ENCODE data around the gene ACP2.

ACP2 gene

DNA sequence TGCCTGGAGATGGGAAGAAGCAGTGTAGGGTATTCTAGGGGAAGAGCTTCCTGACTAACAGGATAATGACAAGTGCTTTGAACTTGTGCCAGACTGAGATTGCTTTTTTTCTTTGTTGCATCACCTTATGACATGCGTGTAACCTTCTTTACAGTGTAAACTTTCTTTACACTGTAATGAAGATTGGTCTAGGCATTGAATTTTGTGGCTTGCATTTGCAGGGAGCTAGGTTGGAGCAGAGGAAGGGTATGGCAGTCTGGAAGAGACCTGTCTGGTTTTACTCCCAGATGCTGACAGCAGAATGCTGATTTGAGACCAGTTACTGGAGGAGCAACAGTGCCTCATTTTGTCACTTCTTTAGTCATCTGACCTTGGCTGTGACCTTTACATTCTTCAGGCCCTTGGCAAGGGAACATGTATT is 28.2 kb downstream of the ACP2 start:
- Histone ChIP-seq H2BK120ac (ENCODE audit: low read depth, low read length) (no peak overlapping the region), H3K4me2 (ENCODE audit: low read length, poor library complexity, severe bottlenecking) (peak overlapping the region; percentile 45), H3K4ac (ENCODE audit: low read depth in 1 of 2, low read length in 2 of 2) (no peak overlapping the region), H3K4me1 (ENCODE audit: control insufficient read depth, insufficient read depth, low read depth, low read length) (peaks cover 21% of the 10 kb centered on the region), H2BK5ac (ENCODE audit: low read depth, low read length, poor library complexity, severe bottlenecking) (no peak overlapping the region), H3K23ac (ENCODE audit: low read length in 2 of 2) (no peak overlapping the region), H3K14ac (ENCODE audit: low read length in 2 of 2) (peak overlapping the region in 1 of 2 experiments; percentile 20), H3K9me3 (ENCODE audit: control insufficient read depth, low read length) (no peaks in the 10 kb centered on the region), H2BK15ac (ENCODE audit: low read depth, poor library complexity, severe bottlenecking) (no peak overlapping the region), H3K4me3 (ENCODE audit: insufficient read depth in 1 of 2, low read depth in 1 of 2, low read length in 2 of 2) (no peak overlapping the region), H2AK5ac (ENCODE audit: low read length, severe bottlenecking) (peak overlapping the region; percentile 91), H4K91ac (ENCODE audit: low read length) (no peak overlapping the region), H3K79me1 (replicated peaks; ENCODE audit: low read length, poor library complexity, severe bottlenecking) (peaks cover 8% of the 10 kb centered on the region), H3K9ac (ENCODE audit: low read length) (peak overlapping the region; percentile 38), H3K27me3 (ENCODE audit: control insufficient read depth in 1 of 2, insufficient read depth in 1 of 2, low read length in 2 of 2) (no peaks in the 10 kb centered on the region), H3K36me3 (ENCODE audit: control insufficient read depth in 1 of 2, insufficient read depth in 2 of 2, low read depth in 1 of 2, low read length in 2 of 2) (peaks cover 21 to 68% of the 10 kb centered on the region in 2 experiments), H2BK12ac (ENCODE audit: low read length in 2 of 2) (no peak overlapping the region), H3K27ac (ENCODE audit: low read length, poor library complexity, severe bottlenecking) (peak overlapping the region; percentile 78), H4K8ac (ENCODE audit: low read length) (no peak overlapping the region), H3K18ac (ENCODE audit: low read depth in 1 of 2, low read length in 2 of 2) (no peak overlapping the region), H2AFZ (ENCODE audit: low read depth, low read length) (no peak overlapping the region)
- WGBS: no CpG with 5 or more reads among the region's 1 CpG
- peak; percentile 93 for DNase-seq

DNA sequence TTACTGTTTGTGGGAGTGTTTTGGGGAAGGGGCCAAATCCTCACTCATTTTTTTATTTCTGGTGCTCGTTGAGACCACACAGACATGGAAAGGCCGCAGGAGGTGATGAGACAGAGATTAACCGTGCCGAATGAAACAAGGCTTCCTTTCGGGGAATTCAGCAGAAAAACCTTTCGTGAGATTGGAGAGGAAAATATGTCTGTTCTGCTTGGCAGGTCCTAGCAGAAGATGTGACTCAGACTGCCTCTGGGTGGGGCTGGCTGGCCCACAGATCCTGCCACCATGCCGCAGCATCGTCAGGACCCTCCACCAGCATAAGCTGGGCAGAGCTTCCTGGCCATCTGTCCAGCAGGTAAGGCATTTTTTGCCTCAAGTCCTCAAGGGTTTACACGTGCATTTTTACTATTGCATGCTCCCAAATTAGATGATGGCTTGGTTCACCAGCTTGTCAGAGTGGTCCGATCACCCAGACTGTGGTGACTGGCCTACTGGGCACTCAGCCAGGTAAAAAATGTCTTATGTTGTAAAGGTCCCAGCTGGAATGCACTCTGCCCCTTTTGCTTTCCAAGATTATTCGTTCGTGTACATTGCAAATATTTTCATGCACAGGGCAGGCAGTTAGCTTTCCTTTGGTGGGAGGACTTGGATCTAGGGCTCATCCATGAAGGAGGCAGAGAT is 32.4 kb downstream of the ACP2 start:
- H3K4me1 ChIP-seq (ENCODE audit: control insufficient read depth, insufficient read depth, low read depth, low read length): peaks cover 21% of the 10 kb centered on the region
- no peak overlapping the region for H2BK5ac ChIP-seq (ENCODE audit: low read depth, low read length, poor library complexity, severe bottlenecking)
- H2AFZ ChIP-seq (ENCODE audit: low read depth, low read length): no peak overlapping the region
- peak overlapping the region; percentile 73 for H3K4me2 ChIP-seq (ENCODE audit: low read length, poor library complexity, severe bottlenecking)
- peak overlapping the region; percentile 15 to 81 for H3K4ac ChIP-seq (ENCODE audit: low read depth in 1 of 2, low read length in 2 of 2)
- H3K9me3 ChIP-seq (ENCODE audit: control insufficient read depth, low read length): no peaks in the 10 kb centered on the region
- peak overlapping the region; percentile 24 for H2BK120ac ChIP-seq (ENCODE audit: low read depth, low read length)
- 3% methylated on average over 12 of the region's 12 CpGs for WGBS
- no peak overlapping the region for H2BK12ac ChIP-seq (ENCODE audit: low read length in 2 of 2)
- peak; percentile 93 for DNase-seq
- H3K27ac ChIP-seq (ENCODE audit: low read length, poor library complexity, severe bottlenecking): peak overlapping the region; percentile 91
- H3K14ac ChIP-seq (ENCODE audit: low read length in 2 of 2): no peak overlapping the region
- H3K9ac ChIP-seq (ENCODE audit: low read length): peak overlapping the region; percentile 97
- no peak overlapping the region for H2AK5ac ChIP-seq (ENCODE audit: low read length, severe bottlenecking)
- peaks cover 9 to 36% of the 10 kb centered on the region in 2 experiments for H3K36me3 ChIP-seq (ENCODE audit: control insufficient read depth in 1 of 2, insufficient read depth in 2 of 2, low read depth in 1 of 2, low read length in 2 of 2)
- no peak overlapping the region for H3K23ac ChIP-seq (ENCODE audit: low read length in 2 of 2)
- H3K27me3 ChIP-seq (ENCODE audit: control insufficient read depth in 1 of 2, insufficient read depth in 1 of 2, low read length in 2 of 2): no peaks in the 10 kb centered on the region
- H2BK15ac ChIP-seq (ENCODE audit: low read depth, poor library complexity, severe bottlenecking): no peak overlapping the region
- H3K79me1 ChIP-seq (replicated peaks; ENCODE audit: low read length, poor library complexity, severe bottlenecking): peaks cover 5% of the 10 kb centered on the region
- H3K18ac ChIP-seq (ENCODE audit: low read depth in 1 of 2, low read length in 2 of 2): peak overlapping the region; percentile 6 to 51
- no peak overlapping the region for H4K91ac ChIP-seq (ENCODE audit: low read length)
- H4K8ac ChIP-seq (ENCODE audit: low read length): peak overlapping the region; percentile 19
- H3K4me3 ChIP-seq (ENCODE audit: insufficient read depth in 1 of 2, low read depth in 1 of 2, low read length in 2 of 2): peak overlapping the region; percentile 36 to 90

DNA sequence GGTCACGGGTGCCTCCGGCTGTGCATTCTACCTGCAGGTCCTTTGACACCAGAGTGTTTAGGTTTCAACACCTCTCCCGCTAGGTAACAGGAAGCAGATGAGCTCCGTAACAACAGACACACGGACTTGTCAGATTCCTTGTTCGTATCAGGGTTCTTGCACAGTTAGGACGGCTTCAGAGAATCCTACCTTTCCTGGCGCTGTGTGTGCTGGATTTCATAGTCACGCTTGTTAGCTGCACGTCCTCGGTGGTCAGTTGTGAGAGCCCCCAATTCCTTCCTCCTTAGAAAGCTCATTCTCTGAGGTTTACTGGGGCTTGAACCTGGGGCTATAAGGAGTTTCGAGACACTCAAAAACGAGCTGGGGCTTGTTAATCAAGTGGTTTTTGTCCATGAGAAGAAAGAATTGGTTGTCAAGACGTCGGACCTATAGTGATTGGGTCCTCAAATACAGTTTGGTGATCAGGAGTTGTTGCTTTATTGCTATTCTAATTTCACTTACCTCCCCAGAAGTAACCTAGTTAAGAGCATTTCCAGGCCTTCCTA is 33.2 kb downstream of the ACP2 start:
- Histone ChIP-seq H2BK5ac (ENCODE audit: low read depth, low read length, poor library complexity, severe bottlenecking) (peak overlapping the region; percentile 71), H3K4me2 (ENCODE audit: low read length, poor library complexity, severe bottlenecking) (peak overlapping the region; percentile 73), H3K9ac (ENCODE audit: low read length) (peak overlapping the region; percentile 97), H3K4me1 (ENCODE audit: control insufficient read depth, insufficient read depth, low read depth, low read length) (peaks cover 21% of the 10 kb centered on the region), H2BK15ac (ENCODE audit: low read depth, poor library complexity, severe bottlenecking) (no peak overlapping the region), H3K79me1 (replicated peaks; ENCODE audit: low read length, poor library complexity, severe bottlenecking) (peaks cover 5% of the 10 kb centered on the region), H2AK5ac (ENCODE audit: low read length, severe bottlenecking) (peak overlapping the region; percentile 42), H2BK120ac (ENCODE audit: low read depth, low read length) (peak overlapping the region; percentile 24), H3K4me3 (ENCODE audit: insufficient read depth in 1 of 2, low read depth in 1 of 2, low read length in 2 of 2) (peak overlapping the region; percentile 51 to 90), H3K18ac (ENCODE audit: low read depth in 1 of 2, low read length in 2 of 2) (peak overlapping the region; percentile 49 to 97), H3K27ac (ENCODE audit: low read length, poor library complexity, severe bottlenecking) (peak overlapping the region; percentile 91), H3K36me3 (ENCODE audit: control insufficient read depth in 1 of 2, insufficient read depth in 2 of 2, low read depth in 1 of 2, low read length in 2 of 2) (peaks cover 9 to 34% of the 10 kb centered on the region in 2 experiments), H3K14ac (ENCODE audit: low read length in 2 of 2) (peak overlapping the region in 1 of 2 experiments; percentile 96), H2AFZ (ENCODE audit: low read depth, low read length) (no peak overlapping the region), H3K4ac (ENCODE audit: low read depth in 1 of 2, low read length in 2 of 2) (peak overlapping the region; percentile 31 to 95), H3K9me3 (ENCODE audit: control insufficient read depth, low read length) (no peaks in the 10 kb centered on the region), H3K27me3 (ENCODE audit: control insufficient read depth in 1 of 2, insufficient read depth in 1 of 2, low read length in 2 of 2) (no peaks in the 10 kb centered on the region), H4K91ac (ENCODE audit: low read length) (peak overlapping the region; percentile 53), H2BK12ac (ENCODE audit: low read length in 2 of 2) (peak overlapping the region in 1 of 2 experiments; percentile 84), H4K8ac (ENCODE audit: low read length) (peak overlapping the region; percentile 9), H3K23ac (ENCODE audit: low read length in 2 of 2) (peak overlapping the region in 1 of 2 experiments; percentile 85)
- 7% methylated on average over 14 of the region's 15 CpGs for WGBS
- DNase-seq: no peak

DNA sequence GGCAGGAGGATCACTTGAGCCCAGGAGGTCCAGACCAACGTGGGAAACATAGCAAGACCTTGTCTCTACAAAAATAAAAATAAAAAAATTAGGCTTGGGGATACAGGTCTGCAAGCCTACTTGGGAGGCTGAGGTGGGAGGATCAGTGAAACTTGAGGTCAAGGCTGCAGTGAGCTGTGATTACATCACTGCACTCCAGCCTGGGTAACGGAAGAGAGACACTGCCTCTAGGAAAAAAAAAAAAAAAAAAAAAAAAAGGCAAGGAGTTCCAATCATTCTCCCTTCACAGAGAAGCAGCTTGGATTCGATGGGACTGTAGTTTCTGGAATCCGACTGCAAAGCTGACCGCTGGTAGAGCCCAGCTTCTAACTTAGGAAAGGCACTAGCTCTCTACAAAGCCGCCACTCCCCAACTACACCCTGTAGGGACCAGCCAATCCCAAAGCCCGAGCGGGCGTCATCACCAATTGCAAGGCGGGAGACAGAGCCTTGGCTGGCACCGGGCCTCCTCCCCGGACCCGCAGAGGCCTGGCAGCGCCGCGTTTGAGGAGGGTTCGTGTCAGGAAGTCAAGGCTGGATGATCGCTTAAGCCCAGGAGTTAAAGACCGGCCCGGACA is 34.6 kb downstream of the ACP2 start:
- no peaks in the 10 kb centered on the region for H3K9me3 ChIP-seq (ENCODE audit: control insufficient read depth, low read length)
- 37% methylated on average over 19 of the region's 20 CpGs for WGBS
- peak overlapping the region; percentile 80 to 85 for H2BK12ac ChIP-seq (ENCODE audit: low read length in 2 of 2)

More for the DNA sequence above, 34.6 kb downstream of the ACP2 start:
- H2AK5ac ChIP-seq (ENCODE audit: low read length, severe bottlenecking): no peak overlapping the region
- peak; percentile 83 for DNase-seq
- peaks cover 0 to 22% of the 10 kb centered on the region in 2 experiments for H3K36me3 ChIP-seq (ENCODE audit: control insufficient read depth in 1 of 2, insufficient read depth in 2 of 2, low read depth in 1 of 2, low read length in 2 of 2)
- peak overlapping the region; percentile 96 for H4K8ac ChIP-seq (ENCODE audit: low read length)
- H3K23ac ChIP-seq (ENCODE audit: low read length in 2 of 2): no peak overlapping the region
- peak overlapping the region; percentile 93 for H4K91ac ChIP-seq (ENCODE audit: low read length)
- H2AFZ ChIP-seq (ENCODE audit: low read depth, low read length): peak overlapping the region; percentile 76
- H3K4ac ChIP-seq (ENCODE audit: low read depth in 1 of 2, low read length in 2 of 2): no peak overlapping the region
- peak overlapping the region; percentile 45 for H2BK120ac ChIP-seq (ENCODE audit: low read depth, low read length)
- no peak overlapping the region for H2BK5ac ChIP-seq (ENCODE audit: low read depth, low read length, poor library complexity, severe bottlenecking)
- H2BK15ac ChIP-seq (ENCODE audit: low read depth, poor library complexity, severe bottlenecking): peak overlapping the region; percentile 97
- H3K4me1 ChIP-seq (ENCODE audit: control insufficient read depth, insufficient read depth, low read depth, low read length): peaks cover 12% of the 10 kb centered on the region
- peak overlapping the region; percentile 12 to 90 for H3K4me3 ChIP-seq (ENCODE audit: insufficient read depth in 1 of 2, low read depth in 1 of 2, low read length in 2 of 2)
- H3K14ac ChIP-seq (ENCODE audit: low read length in 2 of 2): no peak overlapping the region
- H3K9ac ChIP-seq (ENCODE audit: low read length): peak overlapping the region; percentile 97
- H3K79me1 ChIP-seq (replicated peaks; ENCODE audit: low read length, poor library complexity, severe bottlenecking): no peaks in the 10 kb centered on the region
- H3K4me2 ChIP-seq (ENCODE audit: low read length, poor library complexity, severe bottlenecking): peak overlapping the region; percentile 59
- peak overlapping the region; percentile 67 to 78 for H3K18ac ChIP-seq (ENCODE audit: low read depth in 1 of 2, low read length in 2 of 2)
- H3K27ac ChIP-seq (ENCODE audit: low read length, poor library complexity, severe bottlenecking): peak overlapping the region; percentile 85
- H3K27me3 ChIP-seq (ENCODE audit: control insufficient read depth in 1 of 2, insufficient read depth in 1 of 2, low read length in 2 of 2): no peaks in the 10 kb centered on the region
